ENCODE measurements around the gene TMEM229B.
"Not testable (repeated sequence)": the region's sequence is repeated elsewhere in the genome, so short reads cannot be mapped to it uniquely, and the experiment has no call there.

Gene TMEM229B

GRCh38 chr14:67483579-67484285 is 4.8 kb downstream of the TMEM229B start:
- DNase-seq, result no peak

GRCh38 chr14:67482231-67483164 is 6.0 kb downstream of the TMEM229B start:
- no peak for DNase-seq

- DNase-seq, result peak; percentile 91
Observed at GRCh38 chr14:67480011-67480410, 8.5 kb downstream of the TMEM229B start.

- DNase-seq, result no peak
Observed at GRCh38 chr14:67478800-67479084, 9.8 kb downstream of the TMEM229B start.

- DNase-seq, result peak; percentile 95
Observed at GRCh38 chr14:67477926-67478799, 10.4 kb downstream of the TMEM229B start.

- DNase-seq, result no peak
Observed at GRCh38 chr14:67474366-67474765, 14.2 kb downstream of the TMEM229B start.

DNA sequence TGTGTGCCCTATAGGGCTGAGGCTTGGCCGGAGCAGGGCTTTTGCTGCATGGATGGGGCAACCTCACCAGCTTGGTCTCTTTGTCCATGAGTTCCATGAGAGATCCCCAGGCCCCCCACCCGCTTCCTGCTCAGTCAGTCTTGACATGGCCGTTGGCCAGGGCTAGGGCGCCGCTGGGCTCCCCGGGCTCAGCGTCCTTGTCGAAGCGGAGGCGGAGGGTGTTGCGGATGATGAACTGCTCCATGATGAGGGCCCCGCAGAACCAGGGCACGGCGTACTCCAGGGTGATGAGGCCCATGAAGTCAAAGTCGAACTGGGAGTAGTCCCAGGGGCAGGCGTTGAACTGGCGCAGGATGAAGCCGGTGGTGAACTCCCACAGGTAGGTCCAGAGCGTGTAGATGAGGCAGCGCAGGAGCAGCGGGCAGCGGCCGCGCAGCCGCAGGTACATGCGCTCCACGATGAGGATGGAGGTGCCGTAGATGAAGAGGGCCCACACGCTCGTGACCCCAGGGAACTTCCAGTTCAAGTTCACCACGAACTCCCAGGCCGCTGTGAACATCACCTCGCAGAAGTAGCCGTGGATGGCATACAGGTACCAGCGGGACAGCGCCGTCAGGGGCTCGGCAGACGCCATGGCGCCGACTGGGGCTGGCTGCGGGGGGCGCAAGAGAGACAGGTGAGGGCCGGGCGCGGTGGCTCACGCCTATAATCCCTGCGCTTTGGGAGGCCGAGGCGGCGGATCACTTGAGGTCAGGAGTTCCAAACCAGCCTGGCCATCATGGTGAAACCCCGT is 15.0 kb downstream of the TMEM229B start:
- DNase-seq, result no peak

DNA sequence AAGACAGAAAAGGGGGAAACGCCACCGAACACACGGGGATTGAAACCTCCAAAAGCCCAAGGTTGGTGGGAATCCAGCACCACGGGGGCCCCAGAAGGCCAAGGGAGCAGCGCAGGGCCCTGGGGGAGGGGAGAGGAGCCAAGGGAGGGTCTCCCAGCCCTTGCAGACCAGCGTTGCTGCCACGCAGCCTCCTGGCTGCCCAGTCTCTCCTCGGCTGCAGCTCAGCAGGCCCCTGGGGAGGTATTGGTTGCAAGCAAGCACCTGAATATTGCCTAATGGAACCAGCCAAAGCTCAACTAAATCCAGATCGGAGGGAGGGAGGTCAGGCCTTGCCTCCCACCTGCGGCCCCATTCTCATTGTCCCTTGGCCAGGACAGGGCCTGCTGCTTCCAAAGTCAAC is 15.8 kb downstream of the TMEM229B start:
- no peak for DNase-seq

DNA sequence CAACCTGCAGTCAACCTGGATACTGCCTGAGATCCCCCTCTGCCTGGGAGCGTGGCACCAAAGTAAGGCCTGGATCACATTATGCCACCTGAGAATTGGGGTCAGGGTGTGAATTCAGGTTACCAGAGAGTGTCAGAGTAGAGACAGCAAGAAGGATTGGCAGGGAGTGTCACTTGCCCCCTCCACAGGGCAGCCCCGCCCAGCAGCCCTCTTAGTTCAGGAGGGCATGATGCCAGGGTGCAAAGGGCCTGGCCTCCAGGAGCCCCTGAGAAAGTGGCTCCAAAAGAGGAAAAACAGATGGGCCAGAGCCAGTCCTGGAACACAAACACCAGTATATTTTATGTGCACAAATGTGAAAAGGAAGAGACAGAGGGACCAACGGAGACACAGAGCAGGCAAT is 18.6 kb downstream of the TMEM229B start:
- no peak for DNase-seq

GRCh38 chr14:67468378-67468730 is 20.2 kb downstream of the TMEM229B start:
- DNase-seq, result no peak

DNA sequence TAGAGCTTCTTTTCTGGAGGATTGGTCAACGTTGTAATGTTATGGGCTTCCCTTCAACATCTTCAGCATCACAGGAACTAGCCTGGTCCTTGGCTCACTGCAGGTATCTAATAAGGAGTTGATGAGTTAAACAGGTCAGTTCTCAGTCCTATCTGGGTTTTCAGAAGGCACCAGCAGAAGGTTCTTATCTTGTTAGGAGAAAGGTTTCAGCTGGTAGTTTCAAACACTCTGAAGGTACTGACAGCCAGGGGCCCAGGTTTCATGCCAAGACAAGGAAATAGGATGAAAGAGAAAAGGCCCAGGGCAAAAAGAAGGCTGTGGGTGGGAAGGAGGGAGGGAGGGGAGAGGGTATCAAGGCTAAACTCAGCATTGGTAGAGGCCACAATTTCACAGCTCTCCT is 21.4 kb downstream of the TMEM229B start:
- DNase-seq, result no peak

GRCh38 chr14:67464879-67465278 is 23.6 kb downstream of the TMEM229B start:
- no peak for DNase-seq

- DNase-seq, result no peak
Observed at GRCh38 chr14:67464377-67464776, 24.1 kb downstream of the TMEM229B start.

- no peak for DNase-seq
Observed at GRCh38 chr14:67463900-67464299, 24.6 kb downstream of the TMEM229B start.

GRCh38 chr14:67461996-67462395 is 26.5 kb downstream of the TMEM229B start:
- no peak for DNase-seq

GRCh38 chr14:67461341-67461985 is 27.1 kb downstream of the TMEM229B start:
- no peak for DNase-seq

DNA sequence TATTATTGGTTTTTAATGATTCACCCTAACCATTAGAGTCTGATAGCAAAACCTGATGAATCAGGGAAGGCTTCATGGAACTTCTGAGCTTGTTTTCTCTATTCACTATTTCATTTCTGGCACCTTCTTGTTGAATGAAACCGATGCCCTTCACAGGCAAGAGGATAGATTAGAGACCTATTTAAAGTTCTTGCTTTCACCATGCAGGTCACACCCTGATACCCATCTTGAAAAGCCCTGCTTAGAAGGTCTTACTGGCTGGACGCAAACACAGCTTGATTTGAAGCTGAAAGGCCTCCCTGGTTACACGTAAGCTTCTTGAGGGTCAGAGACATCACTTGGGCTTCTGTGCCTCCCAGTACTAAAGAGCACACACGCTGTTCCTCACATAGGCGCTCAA is 29.2 kb downstream of the TMEM229B start:
- DNase-seq, result no peak

DNA sequence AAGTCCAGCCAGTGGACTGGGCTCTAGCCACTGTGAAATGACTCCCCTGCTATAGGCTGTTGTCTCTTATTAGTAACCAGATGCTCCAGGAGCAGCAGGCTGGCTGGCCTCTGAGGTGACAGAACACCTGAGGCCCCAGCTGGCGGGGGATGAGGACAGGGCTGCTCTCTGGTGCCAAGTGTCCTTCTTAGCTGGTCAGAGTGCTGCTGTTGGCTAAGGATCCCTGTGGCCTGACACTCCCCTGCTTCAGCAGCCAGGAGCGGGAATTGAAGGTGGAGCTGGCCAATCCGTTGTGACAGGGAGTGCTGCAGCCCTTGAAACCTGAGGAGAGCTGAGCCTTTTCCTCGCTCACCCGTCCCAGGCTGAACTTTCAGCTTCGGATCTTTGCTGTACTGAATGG is 30.7 kb downstream of the TMEM229B start:
- peak; percentile 78 for DNase-seq

DNA sequence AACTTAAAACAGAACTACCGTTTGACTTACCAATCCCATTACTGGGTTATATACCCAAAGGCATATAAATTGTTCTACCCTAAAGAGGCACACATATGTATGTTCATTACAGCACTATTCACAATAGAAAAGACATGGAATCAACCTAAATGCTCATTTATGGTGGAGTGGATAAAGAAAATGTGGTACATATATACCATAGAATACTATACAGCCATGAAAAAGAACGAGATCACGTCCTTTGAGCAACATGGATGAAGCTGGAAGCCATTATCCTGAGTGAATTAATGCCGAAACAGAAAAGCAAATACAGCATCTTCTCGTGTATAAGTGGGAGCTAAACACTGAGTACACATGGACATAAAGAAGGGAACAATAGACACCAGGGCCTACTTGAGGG is 31.8 kb downstream of the TMEM229B start:
- DNase-seq, result no peak

DNA sequence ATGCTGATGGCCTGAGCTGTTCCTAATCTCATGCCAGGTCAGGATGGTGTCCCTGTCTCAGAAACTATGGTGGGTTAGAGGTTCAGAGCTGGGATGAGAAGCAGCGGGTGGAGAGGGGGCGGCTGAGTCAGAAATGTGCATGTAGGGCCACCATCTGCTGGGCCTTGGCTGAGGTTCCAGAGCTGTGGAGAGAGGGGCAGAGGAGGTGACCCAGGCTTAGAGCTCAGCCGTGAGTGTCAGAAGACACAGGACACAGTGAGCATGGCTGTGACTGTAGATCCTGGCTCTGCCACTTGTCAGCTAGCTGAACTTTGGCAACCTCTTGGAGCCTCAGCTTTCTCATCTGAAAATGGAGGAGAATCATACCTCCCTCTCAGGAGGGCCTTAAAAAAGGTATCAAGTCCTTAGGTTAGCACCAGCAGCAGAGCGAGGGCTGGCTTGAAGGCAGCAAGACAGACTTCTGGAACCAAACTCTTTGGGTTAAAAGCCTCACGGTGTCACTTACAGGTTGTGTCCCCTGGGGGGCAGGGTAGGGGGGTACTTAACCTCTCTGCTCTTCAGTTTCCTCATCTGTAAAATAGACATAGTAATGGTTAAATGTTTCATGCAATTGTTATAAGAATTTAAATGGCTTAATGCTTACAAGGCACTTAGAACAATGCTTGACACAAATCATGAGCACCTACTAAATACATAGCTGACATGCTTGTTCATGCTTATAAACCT is 34.8 kb downstream of the TMEM229B start:
- no peak for DNase-seq

DNA sequence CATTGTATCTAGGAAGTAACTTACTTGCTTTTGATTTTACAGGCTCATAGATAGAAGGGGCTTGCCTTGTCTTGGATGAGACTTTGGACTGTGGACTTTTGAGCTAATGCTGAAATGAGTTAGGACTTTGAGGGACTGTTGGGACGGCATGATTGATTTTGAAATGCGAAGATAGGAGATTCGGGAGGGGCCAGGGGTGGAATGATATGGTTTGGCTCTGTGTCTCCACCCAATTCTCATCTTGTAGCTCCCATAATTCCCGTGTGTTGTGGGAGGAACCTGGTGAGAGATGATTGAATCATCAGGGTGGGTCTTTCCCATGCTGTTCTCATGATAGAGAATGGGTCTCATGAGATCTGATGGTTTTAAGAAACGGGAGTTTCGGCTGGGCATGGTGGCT is 36.9 kb downstream of the TMEM229B start:
- DNase-seq, result not testable (repeated sequence)

Data from NCI-H510A treated with DMSO at 0.1 percent for 48 hours (cell line).